D721Med (cell line): ENCODE data around the gene KCTD13.

Experiments used
- DNase-seq: peaks from one replicate; pipeline ENCODE4 v3.0.0; 2011; ENCODE audit warnings: low spot score; ENCODE audit not compliant: insufficient read length
- FAIRE-seq: peaks from 2 replicates; lab custom pipeline; 2011; peaks lifted over from hg19 to GRCh38; lab: Jason Lieb, UNC
- TF ChIP-seq, protein P1 (sequence below): IDR thresholded peaks from 2 replicates; pipeline ENCODE4 v1.5.1; 2012; ENCODE audit warnings: mild to moderate bottlenecking, control low read depth; ENCODE audit not compliant: insufficient read depth; ENCODE audit errors: missing control alignments

The KCTD13 gene

DNA sequence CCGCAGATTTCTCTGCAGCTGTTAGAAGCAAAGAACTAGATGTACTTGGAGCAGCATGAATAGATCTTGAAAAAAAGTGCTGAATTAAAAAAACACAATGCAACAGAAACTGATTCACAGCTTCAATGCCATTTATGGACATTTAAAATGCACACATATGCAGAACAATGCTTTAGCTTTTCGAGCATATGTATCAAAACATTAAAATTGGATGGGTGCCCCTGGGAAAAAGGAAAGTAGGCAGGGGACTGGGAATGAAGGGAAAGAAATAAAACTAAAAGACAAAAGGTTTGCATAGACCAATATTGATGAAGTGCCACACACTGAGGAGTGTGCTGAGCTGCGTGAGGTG lies 5.0 kb downstream of the KCTD13 start:
- FAIRE-seq = no peak
- TF ChIP-seq, protein P1, sequence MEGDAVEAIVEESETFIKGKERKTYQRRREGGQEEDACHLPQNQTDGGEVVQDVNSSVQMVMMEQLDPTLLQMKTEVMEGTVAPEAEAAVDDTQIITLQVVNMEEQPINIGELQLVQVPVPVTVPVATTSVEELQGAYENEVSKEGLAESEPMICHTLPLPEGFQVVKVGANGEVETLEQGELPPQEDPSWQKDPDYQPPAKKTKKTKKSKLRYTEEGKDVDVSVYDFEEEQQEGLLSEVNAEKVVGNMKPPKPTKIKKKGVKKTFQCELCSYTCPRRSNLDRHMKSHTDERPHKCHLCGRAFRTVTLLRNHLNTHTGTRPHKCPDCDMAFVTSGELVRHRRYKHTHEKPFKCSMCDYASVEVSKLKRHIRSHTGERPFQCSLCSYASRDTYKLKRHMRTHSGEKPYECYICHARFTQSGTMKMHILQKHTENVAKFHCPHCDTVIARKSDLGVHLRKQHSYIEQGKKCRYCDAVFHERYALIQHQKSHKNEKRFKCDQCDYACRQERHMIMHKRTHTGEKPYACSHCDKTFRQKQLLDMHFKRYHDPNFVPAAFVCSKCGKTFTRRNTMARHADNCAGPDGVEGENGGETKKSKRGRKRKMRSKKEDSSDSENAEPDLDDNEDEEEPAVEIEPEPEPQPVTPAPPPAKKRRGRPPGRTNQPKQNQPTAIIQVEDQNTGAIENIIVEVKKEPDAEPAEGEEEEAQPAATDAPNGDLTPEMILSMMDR = no peak
- DNase-seq = no peak

DNA sequence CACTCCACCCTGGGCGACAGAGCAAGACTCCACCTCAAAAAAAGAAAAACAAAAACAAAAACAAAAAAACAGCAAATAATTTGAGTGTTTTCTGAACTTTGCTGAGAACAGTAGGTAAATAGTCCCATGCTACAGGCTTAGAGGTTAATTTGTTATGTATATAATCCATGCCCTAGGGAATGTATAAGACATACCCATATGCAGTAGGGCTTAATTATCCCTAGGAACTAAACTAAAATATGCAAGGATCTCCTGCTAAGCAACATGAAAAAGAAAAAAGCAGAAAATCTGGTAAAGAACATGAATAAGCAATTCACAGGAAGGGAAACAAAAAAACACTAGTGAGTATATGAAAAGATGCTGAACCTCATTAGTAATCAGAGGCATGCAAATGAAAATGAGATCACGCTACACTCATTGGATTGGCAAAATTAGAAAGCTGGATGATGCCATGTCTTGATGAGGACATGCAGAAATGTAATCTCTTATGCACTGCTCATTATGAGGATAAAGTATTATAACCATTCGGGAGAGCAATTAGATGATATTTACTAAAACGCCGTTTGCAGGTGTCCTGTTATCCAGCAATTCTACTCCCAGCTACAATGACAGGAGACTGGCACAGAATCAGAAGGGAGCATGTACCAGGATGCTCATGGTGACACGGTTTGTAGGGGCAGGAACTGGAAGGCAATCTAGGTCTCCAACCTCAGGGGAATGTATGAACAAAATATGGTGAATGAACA lies 5.6 kb downstream of the KCTD13 start:
- DNase-seq = no peak
- TF ChIP-seq, protein P1 = no peak
- no peak for FAIRE-seq

DNA sequence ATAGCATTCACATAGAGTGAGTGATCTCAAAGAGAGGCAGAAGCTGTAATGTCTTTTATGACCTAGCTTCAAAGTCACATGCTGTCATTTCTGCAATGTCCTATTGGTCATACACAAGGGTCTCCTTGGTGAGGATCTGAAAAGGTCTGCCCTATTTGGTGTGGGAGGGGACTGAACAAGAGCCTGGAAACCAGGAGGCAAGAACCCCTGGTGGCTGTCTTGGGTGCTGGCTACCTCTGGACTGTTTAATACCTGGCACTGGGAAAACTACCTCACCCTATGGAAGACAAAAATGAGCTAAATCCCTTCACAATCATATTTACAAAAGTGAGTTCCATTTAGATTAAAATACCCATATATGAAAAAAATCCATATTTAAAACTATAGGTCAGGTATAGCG lies 9.0 kb downstream of the KCTD13 start:
- DNase-seq = no peak
- TF ChIP-seq, protein P1 = no peak
- FAIRE-seq = no peak

DNA sequence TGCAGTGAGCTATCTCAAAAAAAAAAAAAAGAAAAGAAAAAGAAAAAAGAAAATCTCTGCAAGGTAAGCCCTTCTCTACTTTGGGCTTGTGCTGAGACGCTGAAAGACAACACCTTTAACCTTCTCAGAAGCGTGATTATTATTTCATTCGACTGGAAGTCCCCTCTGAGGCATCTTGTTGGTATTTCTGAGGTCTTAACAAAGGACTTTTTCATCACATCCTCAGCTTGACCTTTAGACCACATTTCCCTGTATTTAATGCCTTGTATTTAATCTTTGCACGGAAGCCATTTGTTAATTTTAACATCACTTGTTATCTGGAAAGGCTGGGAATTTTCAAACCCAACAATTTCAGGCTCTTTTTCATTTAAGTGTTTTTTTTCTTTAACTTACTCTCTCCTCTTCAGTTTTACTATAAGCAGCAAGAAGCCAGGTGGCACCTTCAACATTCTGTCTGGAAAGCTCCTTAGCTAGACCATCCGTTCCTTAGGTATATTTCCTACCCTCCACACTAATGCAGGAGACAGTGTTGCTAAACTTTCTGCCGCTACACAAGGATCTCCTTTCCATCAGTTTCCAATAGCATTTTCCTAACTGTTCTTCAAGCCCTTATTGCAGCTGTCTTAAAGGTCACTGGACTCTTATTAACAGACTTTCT lies 10.3 kb downstream of the KCTD13 start:
- TF ChIP-seq, protein P1 = no peak
- DNase-seq (no peak), FAIRE-seq (no peak)

DNA sequence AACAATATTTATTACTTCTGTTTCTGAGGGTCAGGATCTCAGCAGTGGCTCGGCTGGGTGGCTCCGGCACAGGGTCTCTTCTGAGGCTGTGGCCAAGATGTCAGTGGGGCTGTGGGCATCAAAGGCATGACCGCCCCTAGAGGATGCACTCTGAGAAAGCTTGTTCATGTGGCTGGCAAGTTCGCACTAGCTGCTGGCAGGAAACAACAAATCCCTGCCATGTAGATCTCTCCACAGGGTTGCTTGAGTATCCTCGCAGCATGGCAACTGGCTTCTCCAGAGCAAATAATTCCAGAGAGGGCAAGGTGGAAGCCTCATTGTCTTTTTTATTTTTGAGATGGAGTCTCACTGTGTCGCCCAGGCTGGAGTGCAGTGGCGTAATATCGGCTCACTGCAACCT lies 12.5 kb downstream of the KCTD13 start:
- TF ChIP-seq, protein P1 = no peak
- FAIRE-seq (no peak), DNase-seq (no peak)

DNA sequence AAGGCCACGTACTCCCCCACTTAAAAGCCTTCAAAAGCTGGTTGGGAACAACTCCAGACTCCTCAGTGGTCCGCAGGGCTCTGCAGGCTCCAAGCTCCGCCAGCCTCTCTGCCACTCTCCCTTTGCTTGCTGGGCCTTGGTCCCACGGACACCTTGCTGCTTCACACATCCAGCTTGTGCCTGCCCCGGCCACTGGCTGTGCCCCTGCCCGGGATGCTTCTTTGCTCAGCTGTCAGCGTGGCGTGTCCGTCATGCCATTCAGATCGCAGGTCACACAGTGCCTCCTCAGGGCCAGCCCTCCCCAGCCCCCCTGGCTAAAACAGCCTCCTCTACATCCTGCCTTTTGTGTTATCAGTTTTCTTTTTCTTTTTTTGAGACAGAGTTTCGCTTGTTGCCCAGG lies 13.9 kb downstream of the KCTD13 start:
- DNase-seq (no peak), FAIRE-seq (no peak)
- TF ChIP-seq, protein P1 = no peak

DNA sequence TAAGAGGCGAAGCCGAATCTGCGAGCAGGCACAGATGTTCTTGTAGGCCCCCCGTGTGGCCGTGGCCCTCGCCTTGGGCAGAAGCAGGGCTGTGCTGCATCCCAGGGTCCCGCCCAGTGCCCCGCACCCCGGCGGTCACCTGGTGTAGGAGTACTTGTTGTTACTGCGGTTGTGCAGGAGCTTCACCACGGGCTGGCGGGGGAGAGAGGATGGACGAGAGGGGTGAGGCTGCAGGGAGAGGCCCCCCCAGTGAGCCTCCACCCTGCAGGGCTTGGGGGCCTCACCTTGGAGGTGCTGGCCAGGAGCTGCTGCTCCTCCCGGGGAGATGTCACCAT lies 14.4 kb downstream of the KCTD13 start:
- TF ChIP-seq, protein P1 = no peak
- DNase-seq (no peak), FAIRE-seq (no peak)
